HG02970 (cell line): Measurements from ENCODE around the gene DARS2.

Experiments
- ATAC-seq: cut with Tn5 transposase; IDR thresholded peaks from one replicate; pipeline ENCODE4 v1.9.1; 2021; ENCODE audit warnings: mild to moderate bottlenecking, moderate library complexity, moderate number of reproducible peaks; ENCODE audit not compliant: unreplicated experiment, low FRiP score

Gene DARS2

GRCh38 chr1:173884701-173885100, 60.2 kb downstream of the DARS2 start:
- ATAC-seq = no peak

GRCh38 chr1:173886746-173887611, 62.5 kb downstream of the DARS2 start:
- ATAC-seq = no peak

GRCh38 chr1:173887627-173888026, 63.2 kb downstream of the DARS2 start:
- no peak for ATAC-seq

- ATAC-seq = no peak
Measured at GRCh38 chr1:173888749-173889148, 64.3 kb downstream of the DARS2 start.

GRCh38 chr1:173889885-173890284, 65.4 kb downstream of the DARS2 start:
- no peak for ATAC-seq

GRCh38 chr1:173893611-173894010, 69.1 kb downstream of the DARS2 start:
- ATAC-seq = no peak

- ATAC-seq = no peak
Measured at GRCh38 chr1:173894189-173894588, 69.7 kb downstream of the DARS2 start.

GRCh38 chr1:173900427-173900826, 76.0 kb downstream of the DARS2 start:
- ATAC-seq = no peak

GRCh38 chr1:173900992-173901391, 76.5 kb downstream of the DARS2 start:
- no peak for ATAC-seq

- no peak for ATAC-seq
Measured at GRCh38 chr1:173903827-173904531, 79.5 kb downstream of the DARS2 start.
